ENCODE data around the gene VTN. TPM values are rescaled to one million over a fixed set of nuclear protein-coding genes. Genes with fewer than 3 reads are reported as not detected.

Gene VTN
- total RNA-seq, 1 donor from 2014 or later = 0.50 TPM

DNA sequence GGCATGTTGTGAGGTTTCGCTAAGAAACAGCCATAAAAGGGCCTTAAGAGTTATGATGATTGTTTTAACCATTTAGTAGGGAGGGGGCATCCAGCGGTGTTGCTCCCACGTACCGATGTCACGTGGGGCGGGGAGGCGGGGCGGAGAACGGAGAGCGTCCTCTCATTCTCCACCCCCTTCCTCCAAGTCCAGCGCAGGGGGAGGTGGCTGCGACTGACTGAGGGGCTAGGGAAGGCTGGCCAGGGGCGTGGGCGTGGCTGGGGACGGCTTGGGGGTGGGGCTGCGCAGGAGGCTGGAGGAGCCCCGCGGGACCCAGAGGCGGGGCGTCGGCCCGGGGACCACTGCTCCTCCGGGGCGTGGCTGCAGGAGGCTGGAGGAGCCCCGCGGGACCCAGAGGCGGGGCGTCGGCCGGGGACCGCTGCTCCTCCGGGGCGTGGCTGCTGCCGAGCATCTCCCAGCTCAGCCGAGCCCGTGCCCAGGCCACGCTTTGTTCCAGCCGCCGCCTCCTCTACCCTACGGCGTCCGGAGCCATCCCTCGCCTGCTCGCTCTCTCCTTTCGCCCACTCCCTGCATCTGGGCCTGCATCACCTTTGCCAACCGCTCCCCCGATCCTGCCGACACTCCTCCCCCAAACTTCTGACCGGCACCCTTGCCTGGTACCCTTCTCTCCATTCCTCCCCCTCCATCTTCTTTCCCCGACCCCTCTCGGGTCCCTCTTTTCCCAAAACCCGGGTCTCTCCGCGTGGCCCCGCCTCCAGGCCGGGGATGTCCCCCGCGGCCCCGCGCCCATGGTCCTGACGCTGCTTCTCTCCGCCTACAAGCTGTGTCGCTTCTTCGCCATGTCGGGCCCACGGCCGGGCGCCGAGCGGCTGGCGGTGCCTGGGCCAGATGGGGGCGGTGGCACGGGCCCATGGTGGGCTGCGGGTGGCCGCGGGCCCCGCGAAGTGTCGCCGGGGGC lies 1.4 kb upstream of the VTN start, which contains the start of gene SARM1:
Gene SARM1, plus strand, starts transcription at position 450 of the 958 bp plus-strand sequence. Its CDS starts 339 bp downstream, at position 789.
- intact Hi-C loops (cut with micrococcal nuclease) = loop anchor here (1.0 to 10.0 kb wide), 3 partner anchors 14 to 57 kb away; partner anchors contain the start of genes IFT20, POLDIP2, TMEM97 and TNFAIP1
- peaks cover 7% of the 10 kb centered on the region for H3K36me3 Mint-ChIP-seq (ENCODE audit: low read depth)
- H3K9me3 Mint-ChIP-seq = no peaks in the 10 kb centered on the region
- H3K4me1 Mint-ChIP-seq (ENCODE audit: low read depth) = peaks cover 13% of the 10 kb centered on the region
- no peaks in the 10 kb centered on the region for H3K27me3 Mint-ChIP-seq (ENCODE audit: low read depth)
- H3K4me3 Mint-ChIP-seq (ENCODE audit: low read depth) = peak within 1 kb of the TSS; percentile 95
- peak within 1 kb of the TSS; percentile 93 for H3K27ac Mint-ChIP-seq
- DNase-seq (ENCODE audit: low spot score) = peak; percentile 84

DNA sequence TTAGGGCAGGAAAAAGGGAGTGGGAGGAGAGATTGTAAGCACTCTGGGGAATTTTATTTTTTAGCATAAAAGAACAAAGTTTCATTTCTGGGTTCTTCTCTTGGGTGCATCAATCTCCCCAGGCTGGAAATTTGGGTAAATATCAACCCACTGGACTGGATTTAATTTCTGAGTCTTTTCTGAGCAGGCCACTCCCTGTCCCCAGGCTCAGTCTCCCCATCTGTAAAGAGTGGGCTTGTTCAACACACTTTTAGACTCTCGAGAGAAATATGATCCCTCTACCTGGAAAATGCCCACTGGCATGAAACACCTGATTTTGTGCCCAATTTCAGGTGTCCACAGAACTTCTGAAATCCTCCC lies 617 bp upstream of the VTN start:
- H3K4me3 Mint-ChIP-seq (ENCODE audit: low read depth) = peak overlapping the region; percentile 95
- H3K36me3 Mint-ChIP-seq (ENCODE audit: low read depth) = peaks cover 7% of the 10 kb centered on the region
- no peaks in the 10 kb centered on the region for H3K27me3 Mint-ChIP-seq (ENCODE audit: low read depth)
- no peak overlapping the region for H3K27ac Mint-ChIP-seq
- no peak for DNase-seq (ENCODE audit: low spot score)
- no peaks in the 10 kb centered on the region for H3K9me3 Mint-ChIP-seq
- intact Hi-C loops (cut with micrococcal nuclease) = loop anchor here (1.0 to 10.0 kb wide), 3 partner anchors 13 to 56 kb away; partner anchors contain the start of genes IFT20, POLDIP2, TMEM97 and TNFAIP1
- peaks cover 13% of the 10 kb centered on the region for H3K4me1 Mint-ChIP-seq (ENCODE audit: low read depth)

DNA sequence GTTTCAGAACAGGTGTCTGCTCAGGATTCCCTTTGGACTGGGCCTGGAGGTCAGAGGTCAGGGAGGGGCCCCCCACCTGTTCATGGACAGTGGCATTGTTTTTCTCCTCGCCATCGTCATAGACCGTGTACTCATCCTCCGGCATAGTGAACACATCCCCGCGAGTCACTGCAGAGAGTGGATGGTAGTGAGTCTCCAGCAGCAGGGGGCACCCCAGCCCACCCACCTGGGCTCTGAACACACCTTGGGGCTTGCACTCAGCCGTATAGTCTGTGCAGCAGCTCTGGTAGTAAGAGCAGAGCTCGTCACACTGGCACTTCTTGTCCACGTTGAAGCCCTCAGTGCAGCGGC lies 448 bp downstream of the VTN start:
- Mint-ChIP-seq H3K4me1 (ENCODE audit: low read depth) (peaks cover 13% of the 10 kb centered on the region), H3K4me3 (ENCODE audit: low read depth) (no peak overlapping the region), H3K27ac (no peak overlapping the region), H3K36me3 (ENCODE audit: low read depth) (peaks cover 4% of the 10 kb centered on the region), H3K27me3 (ENCODE audit: low read depth) (no peaks in the 10 kb centered on the region), H3K9me3 (no peaks in the 10 kb centered on the region)
- DNase-seq (ENCODE audit: low spot score) = no peak
- intact Hi-C loops (cut with micrococcal nuclease) = loop anchor here (10.0 kb wide), 1 partner anchor 55 kb away; the partner anchor contains the start of gene TMEM97

DNA sequence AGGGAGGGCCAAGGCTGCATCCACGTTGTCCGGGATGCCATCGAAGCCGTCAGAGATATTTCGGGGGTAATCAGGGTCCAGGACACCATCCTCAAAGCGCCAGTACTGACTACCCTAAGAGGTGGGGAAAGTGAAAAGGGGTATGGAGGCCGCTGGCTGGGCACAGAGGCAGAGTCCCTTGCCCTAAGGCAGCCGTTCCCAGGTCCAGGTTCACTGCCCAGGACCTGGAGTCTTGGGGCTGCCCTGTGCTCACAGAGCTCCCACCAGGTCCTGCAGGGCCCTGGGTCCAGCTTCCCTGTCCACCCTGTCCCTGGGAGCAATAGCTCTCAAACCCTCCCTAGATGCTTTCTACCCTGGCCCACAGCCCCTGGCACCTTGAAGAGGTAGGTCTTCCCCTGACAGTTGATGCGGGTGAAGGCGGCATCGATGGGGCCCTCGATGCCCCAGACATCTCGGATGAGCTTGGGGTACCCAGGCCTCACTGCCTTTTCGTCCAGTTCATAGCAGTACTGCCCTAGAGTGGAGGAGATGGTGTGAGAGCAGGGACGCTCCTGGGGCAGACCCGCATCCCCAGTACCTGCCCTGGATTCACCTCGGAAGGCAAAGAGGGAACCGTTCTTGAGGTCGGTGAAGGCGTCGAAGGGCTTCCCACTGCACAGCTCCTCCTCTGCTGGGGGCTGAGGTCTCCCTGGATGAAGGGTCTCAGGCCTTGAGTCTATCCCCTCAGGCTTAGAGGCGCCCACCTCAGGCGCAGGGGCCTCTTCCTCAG lies 1.0 kb downstream of the VTN start:
- no peaks in the 10 kb centered on the region for H3K27me3 Mint-ChIP-seq (ENCODE audit: low read depth)
- peaks cover 4% of the 10 kb centered on the region for H3K36me3 Mint-ChIP-seq (ENCODE audit: low read depth)
- DNase-seq (ENCODE audit: low spot score) = no peak
- peaks cover 13% of the 10 kb centered on the region for H3K4me1 Mint-ChIP-seq (ENCODE audit: low read depth)
- intact Hi-C loops (cut with micrococcal nuclease) = no loop called here
- no peak overlapping the region for H3K27ac Mint-ChIP-seq
- no peaks in the 10 kb centered on the region for H3K9me3 Mint-ChIP-seq
- H3K4me3 Mint-ChIP-seq (ENCODE audit: low read depth) = no peak overlapping the region

DNA sequence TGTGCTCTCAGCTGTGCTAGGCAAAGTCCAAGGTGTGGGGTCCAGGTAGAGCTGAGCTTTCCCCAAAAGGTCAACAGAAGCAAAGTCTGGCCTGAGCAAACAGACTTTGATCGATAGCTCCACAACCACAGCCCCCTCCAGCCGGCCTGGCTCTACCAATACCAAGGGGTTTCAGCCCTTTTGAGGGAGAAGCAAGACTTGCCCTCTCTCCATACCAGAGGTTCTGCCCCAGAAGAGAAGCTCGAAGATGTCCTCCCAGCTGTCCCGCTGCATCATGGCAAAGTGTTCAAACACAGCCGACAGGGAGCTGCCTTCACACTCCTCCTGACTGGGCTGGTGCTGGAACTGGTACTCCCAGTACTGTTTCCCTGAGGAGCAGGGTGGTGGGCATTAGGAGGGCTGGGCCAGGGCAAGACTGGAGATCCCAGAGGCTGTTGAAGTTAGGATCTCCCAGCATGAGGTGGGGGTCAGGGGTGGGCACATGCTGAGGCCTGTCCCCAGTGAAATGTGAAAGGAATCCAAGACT lies 1.7 kb downstream of the VTN start:
- intact Hi-C loops (cut with micrococcal nuclease) = no loop called here
- Mint-ChIP-seq H3K27ac (no peak overlapping the region), H3K9me3 (no peaks in the 10 kb centered on the region), H3K4me1 (ENCODE audit: low read depth) (peaks cover 10% of the 10 kb centered on the region), H3K27me3 (ENCODE audit: low read depth) (no peaks in the 10 kb centered on the region), H3K36me3 (ENCODE audit: low read depth) (no peaks in the 10 kb centered on the region), H3K4me3 (ENCODE audit: low read depth) (no peak overlapping the region)
- no peak for DNase-seq (ENCODE audit: low spot score)

DNA sequence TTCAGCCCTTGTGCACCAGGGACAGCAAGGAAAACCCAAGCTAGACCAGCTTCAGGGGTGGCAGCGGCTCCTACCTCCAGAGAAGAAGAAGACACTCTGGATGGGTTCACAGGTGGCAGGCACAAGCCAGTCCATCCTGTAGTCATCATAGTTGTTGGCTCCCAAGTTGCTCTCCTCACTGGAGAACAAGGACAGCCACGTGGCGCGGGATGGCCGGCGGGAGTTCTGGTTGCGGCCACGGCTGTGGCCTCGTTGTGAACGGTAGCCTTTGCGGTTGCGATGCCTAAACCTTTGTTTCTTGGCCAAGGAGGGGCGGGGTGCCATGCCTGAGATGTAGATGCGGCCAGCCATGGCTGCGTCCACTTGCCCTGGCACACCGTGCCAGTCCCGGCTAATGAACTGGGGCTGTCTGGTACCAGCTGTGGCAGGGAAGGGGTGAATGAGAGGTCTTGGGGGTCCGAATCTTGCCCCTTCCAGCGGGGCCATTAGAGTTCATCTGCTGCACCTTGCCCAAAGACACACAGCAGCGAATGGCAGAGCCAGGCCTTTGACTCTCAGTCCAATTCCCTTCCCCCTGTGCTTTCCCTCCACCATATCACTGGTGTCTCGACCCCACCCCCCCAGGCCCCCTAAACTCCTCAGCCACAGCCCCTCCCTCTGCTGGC lies 2.3 kb downstream of the VTN start:
- H3K4me3 Mint-ChIP-seq (ENCODE audit: low read depth) = no peak overlapping the region
- H3K4me1 Mint-ChIP-seq (ENCODE audit: low read depth) = peaks cover 4% of the 10 kb centered on the region
- no peak overlapping the region for H3K27ac Mint-ChIP-seq
- intact Hi-C loops (cut with micrococcal nuclease) = no loop called here
- no peak for DNase-seq (ENCODE audit: low spot score)
- H3K9me3 Mint-ChIP-seq = no peaks in the 10 kb centered on the region
- no peaks in the 10 kb centered on the region for H3K27me3 Mint-ChIP-seq (ENCODE audit: low read depth)
- H3K36me3 Mint-ChIP-seq (ENCODE audit: low read depth) = no peaks in the 10 kb centered on the region

DNA sequence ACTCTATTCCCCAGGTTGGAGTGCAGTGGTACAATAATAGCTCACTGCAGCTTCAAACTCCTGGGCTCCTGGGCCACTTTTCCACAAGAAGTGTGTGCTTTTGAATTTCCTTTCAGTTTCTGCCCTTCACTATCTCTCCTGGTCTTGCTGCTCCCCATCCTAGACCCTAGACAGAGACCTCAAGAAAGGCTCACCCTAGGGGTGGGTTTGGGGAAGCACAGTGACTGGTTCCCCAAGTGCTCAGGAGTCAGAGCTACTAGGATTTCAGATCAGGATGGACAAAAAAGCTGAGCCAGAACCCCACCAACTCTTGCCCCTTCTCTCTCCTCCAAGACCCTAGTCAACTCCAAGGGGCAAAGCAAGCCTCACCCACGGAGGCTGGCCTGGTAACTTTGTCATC lies 3.5 kb downstream of the VTN start:
- DNase-seq (ENCODE audit: low spot score) = no peak
- intact Hi-C loops (cut with micrococcal nuclease) = no loop called here
- H3K27me3 Mint-ChIP-seq (ENCODE audit: low read depth) = no peaks in the 10 kb centered on the region
- H3K36me3 Mint-ChIP-seq (ENCODE audit: low read depth) = peaks cover 4% of the 10 kb centered on the region
- H3K4me1 Mint-ChIP-seq (ENCODE audit: low read depth) = peaks cover 3% of the 10 kb centered on the region
- H3K27ac Mint-ChIP-seq = no peak overlapping the region
- no peaks in the 10 kb centered on the region for H3K9me3 Mint-ChIP-seq
- H3K4me3 Mint-ChIP-seq (ENCODE audit: low read depth) = no peak overlapping the region

DNA sequence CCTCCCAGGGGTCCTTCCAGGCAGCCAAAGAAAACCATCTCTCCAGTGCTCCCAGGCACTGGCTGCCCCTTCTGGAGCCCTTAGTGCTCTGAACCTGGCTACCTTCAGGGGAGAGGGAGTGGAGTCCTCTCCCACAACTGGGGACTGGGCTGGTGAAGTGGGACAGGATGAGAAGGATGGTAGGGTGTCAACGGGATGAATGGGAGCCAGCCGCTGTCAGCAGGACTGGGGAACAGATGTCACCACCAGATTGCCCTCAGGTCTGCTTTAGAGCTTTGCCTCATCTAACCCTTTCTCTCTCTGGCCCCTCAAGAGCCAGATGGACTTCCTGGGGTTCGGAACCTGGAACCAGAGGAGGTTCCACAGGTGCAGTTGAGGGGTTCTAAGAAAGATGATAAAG lies 4.6 kb downstream of the VTN start:
- no peaks in the 10 kb centered on the region for H3K9me3 Mint-ChIP-seq
- intact Hi-C loops (cut with micrococcal nuclease) = no loop called here
- H3K4me3 Mint-ChIP-seq (ENCODE audit: low read depth) = no peak overlapping the region
- no peak overlapping the region for H3K27ac Mint-ChIP-seq
- no peak for DNase-seq (ENCODE audit: low spot score)
- no peaks in the 10 kb centered on the region for H3K4me1 Mint-ChIP-seq (ENCODE audit: low read depth)
- no peaks in the 10 kb centered on the region for H3K27me3 Mint-ChIP-seq (ENCODE audit: low read depth)
- H3K36me3 Mint-ChIP-seq (ENCODE audit: low read depth) = peaks cover 16% of the 10 kb centered on the region

DNA sequence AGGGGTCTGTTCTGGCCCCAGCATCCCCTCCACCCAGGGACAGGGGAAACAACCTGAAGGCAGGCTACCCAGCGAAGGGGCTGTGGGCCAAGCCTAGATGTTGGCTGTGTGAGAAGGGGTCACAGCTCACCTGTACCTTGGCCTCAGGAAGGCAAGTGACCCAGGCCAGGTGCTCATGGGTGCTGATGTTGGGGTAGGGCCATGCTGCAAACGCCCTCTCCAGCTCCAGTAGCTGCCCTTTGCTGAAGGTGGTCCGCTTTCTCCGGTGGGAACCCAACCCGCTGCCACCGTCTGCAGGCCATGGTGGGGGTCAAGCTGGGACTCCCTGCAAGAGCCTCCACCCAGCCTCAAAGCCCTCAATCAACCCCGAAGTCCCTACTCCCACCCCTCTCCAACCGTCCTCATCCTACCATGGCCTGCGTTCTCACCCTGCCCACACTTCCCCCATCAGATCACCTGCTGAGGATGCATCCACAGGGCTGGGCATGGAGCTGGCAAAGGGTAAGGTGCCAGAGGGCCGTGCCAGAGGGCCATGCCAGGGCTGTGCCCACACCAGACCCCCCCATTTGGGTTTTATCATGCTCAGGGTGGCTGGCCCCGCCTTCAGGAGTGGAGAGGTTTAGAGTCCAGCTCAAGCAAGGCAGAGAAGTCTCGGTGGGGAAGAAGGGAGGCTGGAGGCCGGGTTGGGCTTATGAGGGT lies 5.3 kb downstream of the VTN start, which contains the start of gene SEBOX:
Gene SEBOX, minus strand, starts transcription at position 535 of the 699 bp plus-strand sequence. Its CDS starts 48 bp downstream, at position 487.
- peaks cover 20% of the 10 kb centered on the region for H3K36me3 Mint-ChIP-seq (ENCODE audit: low read depth)
- H3K9me3 Mint-ChIP-seq = no peaks in the 10 kb centered on the region
- DNase-seq (ENCODE audit: low spot score) = no peak
- intact Hi-C loops (cut with micrococcal nuclease) = no loop called here
- no peak within 1 kb of the TSS for H3K27ac Mint-ChIP-seq
- H3K27me3 Mint-ChIP-seq (ENCODE audit: low read depth) = no peaks in the 10 kb centered on the region
- no peaks in the 10 kb centered on the region for H3K4me1 Mint-ChIP-seq (ENCODE audit: low read depth)
- no peak within 1 kb of the TSS for H3K4me3 Mint-ChIP-seq (ENCODE audit: low read depth)

DNA sequence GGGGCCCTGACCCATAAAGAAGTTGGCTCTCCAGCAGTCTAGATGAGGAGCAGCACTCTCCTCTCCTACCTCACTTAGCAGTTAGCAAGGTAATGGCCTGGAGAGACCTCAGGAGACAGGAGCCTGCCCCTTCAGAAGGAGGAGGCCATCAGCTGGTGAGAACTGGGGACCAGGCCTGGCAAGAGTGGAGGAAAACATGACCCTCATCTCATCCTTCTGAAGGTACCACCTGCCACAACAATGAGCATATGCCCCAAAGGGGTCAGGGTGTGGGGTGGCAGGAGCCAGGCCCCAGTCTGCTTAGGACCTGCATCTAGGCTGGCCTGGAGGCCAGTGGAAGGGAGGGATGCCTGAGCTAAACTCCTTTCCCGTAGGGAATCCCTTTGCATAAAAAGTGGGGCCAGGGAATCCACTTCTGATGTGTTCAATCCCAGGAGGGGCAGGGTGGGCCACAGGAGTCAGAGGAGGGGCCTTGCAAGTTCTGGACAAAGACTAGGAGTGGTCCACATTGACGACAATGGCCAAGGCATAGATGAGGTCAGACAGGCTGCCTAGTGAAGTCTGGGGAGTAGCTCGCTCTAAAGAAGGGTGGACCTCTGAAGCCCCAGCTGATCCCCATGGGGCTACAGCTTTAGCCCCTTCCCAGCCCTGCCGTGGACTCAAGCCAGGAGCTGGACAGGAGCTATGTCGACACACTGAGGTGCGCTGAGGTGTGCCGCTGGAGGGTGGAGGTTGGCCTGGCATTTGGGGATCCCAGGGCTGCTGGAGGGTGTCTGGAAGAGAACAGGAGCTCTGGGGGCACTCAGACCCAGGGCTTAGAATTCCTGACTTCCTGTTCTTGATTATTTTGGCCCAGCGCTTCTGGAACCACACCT lies 6.1 kb downstream of the VTN start:
- no peaks in the 10 kb centered on the region for H3K27me3 Mint-ChIP-seq (ENCODE audit: low read depth)
- H3K9me3 Mint-ChIP-seq = no peaks in the 10 kb centered on the region
- H3K4me3 Mint-ChIP-seq (ENCODE audit: low read depth) = no peak overlapping the region
- H3K4me1 Mint-ChIP-seq (ENCODE audit: low read depth) = no peaks in the 10 kb centered on the region
- intact Hi-C loops (cut with micrococcal nuclease) = no loop called here
- no peak for DNase-seq (ENCODE audit: low spot score)
- peaks cover 25% of the 10 kb centered on the region for H3K36me3 Mint-ChIP-seq (ENCODE audit: low read depth)
- H3K27ac Mint-ChIP-seq = no peak overlapping the region

DNA sequence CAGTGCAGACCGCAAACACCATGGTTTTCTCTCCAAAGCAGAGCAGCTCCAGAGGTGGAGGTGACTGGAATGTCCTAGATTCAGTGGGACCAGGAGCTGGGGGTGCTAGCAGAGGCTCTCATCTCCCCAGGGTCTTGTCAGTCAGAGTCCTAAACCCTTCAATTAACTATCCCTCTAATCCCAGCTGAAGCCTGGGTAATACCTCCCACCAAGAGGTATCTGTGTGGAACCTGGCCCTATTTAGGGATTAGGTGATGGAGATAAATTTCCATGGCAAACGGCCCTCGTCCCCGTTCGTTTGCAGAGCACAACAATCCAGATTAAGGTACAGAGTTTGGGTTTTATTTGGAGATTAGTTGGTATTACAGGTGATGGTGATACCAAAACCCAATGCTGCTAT lies 6.9 kb downstream of the VTN start:
- intact Hi-C loops (cut with micrococcal nuclease) = no loop called here
- Mint-ChIP-seq H3K27me3 (ENCODE audit: low read depth) (no peaks in the 10 kb centered on the region), H3K27ac (no peak overlapping the region), H3K36me3 (ENCODE audit: low read depth) (peaks cover 25% of the 10 kb centered on the region), H3K4me1 (ENCODE audit: low read depth) (peaks cover 4% of the 10 kb centered on the region), H3K9me3 (no peaks in the 10 kb centered on the region), H3K4me3 (ENCODE audit: low read depth) (no peak overlapping the region)
- no peak for DNase-seq (ENCODE audit: low spot score)

Measured in activated T-helper 2 cell treated with anti-CD3 and anti-CD28 coated beads, Interferon-gamma antibody, Interleukin-2, Interleukin-4, amounts not matched to agents 10 μg/mL and 5 μg/mL and 100 μg/mL, durations not matched to agents 14 hours and 24 hours and 36 hours (primary cell).